Adrenal gland (tissue), 5 donors: Measurements from ENCODE around the gene IL11.

Source experiments
- POLR2A ChIP-seq, 2 donors: fragments of 450-650 bp; IDR thresholded peaks; one replicate each; pipeline ENCODE4 v1.6.1; 2017; ENCODE audit warnings: antibody characterized with exemption in 2 of 2, mild to moderate bottlenecking in 2 of 2, moderate library complexity in 1 of 2
- TF ChIP-seq, protein P1 (sequence below), 6 experiments: fragments of 450-650 bp in 4 of 6; fragments of 200-600 bp in 2 of 6; sonication (generic) in 1 of 6; IDR thresholded peaks; 1 replicate in 5 of 6; 2 replicates in 1 of 6; pipeline versions ENCODE4 v1.5.1 to v1.8.0; 2016 to 2021; ENCODE audit warnings: antibody characterized with exemption in 6 of 6, mild to moderate bottlenecking in 2 of 6, moderate library complexity in 1 of 6
- donor health status: DM: no; HTN: no; CAD: no.

DNA sequence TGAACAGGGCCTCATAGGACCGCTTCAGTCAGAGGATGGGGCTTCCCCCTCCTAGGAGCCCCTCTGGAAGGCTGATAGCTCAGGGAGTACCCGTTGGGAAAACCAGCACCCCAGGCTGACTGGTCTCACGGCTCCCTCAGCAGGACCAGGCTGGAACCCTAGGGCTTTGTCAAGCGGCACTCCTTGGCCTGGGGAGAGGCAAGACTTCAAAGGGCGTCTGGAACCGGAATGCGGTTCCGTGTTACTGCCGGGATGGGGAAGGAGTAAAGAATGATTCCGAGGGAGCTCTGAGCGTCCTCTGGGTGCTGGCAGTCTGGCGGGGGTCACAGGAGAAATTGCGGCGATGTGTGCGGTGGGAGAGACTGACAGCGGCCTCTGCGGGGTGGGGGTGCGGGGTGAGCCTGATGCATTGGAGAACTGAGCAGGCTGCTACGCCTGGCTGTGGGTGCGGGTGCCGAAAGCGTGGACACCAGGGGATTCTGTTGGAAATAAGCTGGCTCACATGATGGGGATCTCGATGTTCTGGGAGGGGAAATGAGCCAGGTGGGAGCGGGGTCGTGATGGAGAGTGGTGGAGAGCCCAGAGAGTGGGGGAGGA, 17.6 kb downstream of the IL11 start:
- no peak for TF ChIP-seq POLR2A (IDR thresholded peaks at IDR 0.05)
- TF ChIP-seq, protein P1, sequence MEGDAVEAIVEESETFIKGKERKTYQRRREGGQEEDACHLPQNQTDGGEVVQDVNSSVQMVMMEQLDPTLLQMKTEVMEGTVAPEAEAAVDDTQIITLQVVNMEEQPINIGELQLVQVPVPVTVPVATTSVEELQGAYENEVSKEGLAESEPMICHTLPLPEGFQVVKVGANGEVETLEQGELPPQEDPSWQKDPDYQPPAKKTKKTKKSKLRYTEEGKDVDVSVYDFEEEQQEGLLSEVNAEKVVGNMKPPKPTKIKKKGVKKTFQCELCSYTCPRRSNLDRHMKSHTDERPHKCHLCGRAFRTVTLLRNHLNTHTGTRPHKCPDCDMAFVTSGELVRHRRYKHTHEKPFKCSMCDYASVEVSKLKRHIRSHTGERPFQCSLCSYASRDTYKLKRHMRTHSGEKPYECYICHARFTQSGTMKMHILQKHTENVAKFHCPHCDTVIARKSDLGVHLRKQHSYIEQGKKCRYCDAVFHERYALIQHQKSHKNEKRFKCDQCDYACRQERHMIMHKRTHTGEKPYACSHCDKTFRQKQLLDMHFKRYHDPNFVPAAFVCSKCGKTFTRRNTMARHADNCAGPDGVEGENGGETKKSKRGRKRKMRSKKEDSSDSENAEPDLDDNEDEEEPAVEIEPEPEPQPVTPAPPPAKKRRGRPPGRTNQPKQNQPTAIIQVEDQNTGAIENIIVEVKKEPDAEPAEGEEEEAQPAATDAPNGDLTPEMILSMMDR (IDR thresholded peaks at IDR 0.05) = no peak
